H1 (cell line): ENCODE results near the gene HOXB7.

Experiments used
- BACH1 ChIP-seq: IDR thresholded peaks from 2 replicates; pipeline ENCODE4 v1.6.1; 2012; ENCODE audit warnings: low read length, improper control_type of control experiment
- CREB1 ChIP-seq: IDR thresholded peaks from 2 replicates; pipeline ENCODE4 v1.6.1; 2012; ENCODE audit warnings: inconsistent platforms
- SUZ12 ChIP-seq: fragments of 200-600 bp; sonication (generic); IDR thresholded peaks from 2 replicates; pipeline ENCODE4 v1.6.1; 2012; ENCODE audit warnings: mild to moderate bottlenecking, inconsistent platforms, low read length, moderate library complexity, mixed read lengths
- TAF1 ChIP-seq: IDR thresholded peaks from 2 replicates; pipeline ENCODE4 v1.6.1; 2011; ENCODE audit warnings: mild to moderate bottlenecking, low read depth, low read length
- TF ChIP-seq, protein P1 (sequence below): IDR thresholded peaks from 2 replicates; pipeline ENCODE4 v1.6.1; 2011; ENCODE audit warnings: low read length, improper control_type of control experiment

DNA sequence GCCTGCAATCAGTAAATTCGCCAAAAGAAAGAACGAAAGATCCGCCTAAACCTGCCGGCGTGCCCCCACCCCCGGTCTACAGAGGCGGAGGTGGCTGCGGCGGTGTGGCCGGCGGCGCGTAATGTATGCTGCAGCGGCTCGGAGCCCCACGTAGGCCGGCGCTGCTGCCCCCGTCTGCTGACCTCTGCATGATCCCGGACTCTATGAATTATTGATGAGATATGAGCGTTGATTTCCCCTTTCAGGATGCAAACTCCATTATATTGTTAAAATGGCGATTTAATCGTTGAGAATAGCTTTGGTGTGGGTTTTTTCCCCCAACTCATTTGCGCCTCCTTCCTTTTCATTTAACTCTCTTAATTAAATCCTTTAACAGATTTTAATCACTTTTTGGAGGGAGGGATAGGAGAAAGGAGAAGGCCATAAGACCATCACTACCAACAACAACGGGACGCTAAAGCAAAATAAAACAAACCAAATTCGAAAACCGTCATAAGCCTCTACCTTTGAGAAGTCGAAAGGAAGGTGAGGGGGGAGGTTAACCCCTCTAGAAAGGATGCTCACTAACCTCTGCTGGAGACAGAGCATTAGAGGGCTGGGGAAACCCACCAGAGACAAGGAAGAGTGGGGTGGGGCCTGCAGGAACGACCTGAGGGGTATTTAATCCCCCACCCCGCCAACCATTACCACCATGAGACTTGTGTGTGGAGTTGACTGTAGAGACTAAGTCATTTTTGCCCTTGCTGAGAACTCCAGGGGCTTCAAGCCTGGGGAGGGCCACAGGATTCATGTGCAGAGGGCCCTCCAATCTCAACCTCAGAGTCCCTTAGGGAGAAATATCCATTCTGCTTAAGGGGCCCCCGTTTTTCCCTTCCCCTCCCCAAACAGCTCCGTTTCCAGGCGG, 24.2 kb downstream of the HOXB7 start:
- TF ChIP-seq, protein P1, sequence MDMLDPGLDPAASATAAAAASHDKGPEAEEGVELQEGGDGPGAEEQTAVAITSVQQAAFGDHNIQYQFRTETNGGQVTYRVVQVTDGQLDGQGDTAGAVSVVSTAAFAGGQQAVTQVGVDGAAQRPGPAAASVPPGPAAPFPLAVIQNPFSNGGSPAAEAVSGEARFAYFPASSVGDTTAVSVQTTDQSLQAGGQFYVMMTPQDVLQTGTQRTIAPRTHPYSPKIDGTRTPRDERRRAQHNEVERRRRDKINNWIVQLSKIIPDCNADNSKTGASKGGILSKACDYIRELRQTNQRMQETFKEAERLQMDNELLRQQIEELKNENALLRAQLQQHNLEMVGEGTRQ: no peak
- TF ChIP-seq TAF1 (no peak), BACH1 (no peak), SUZ12 (peak; percentile 84), CREB1 (no peak)
